H9 (cell line): ENCODE measurements around the gene SACM1L. TPM values are rescaled to one million over a fixed set of nuclear protein-coding genes. Genes with fewer than 3 reads are reported as not detected.

Experiments
- DNase-seq: peaks from one replicate; pipeline ENCODE4 v3.0.0-alpha.2; 2017
- H2AFZ ChIP-seq: one replicate; pipeline ENCODE4 v1.6.1; 2013; ENCODE audit warnings: mild to moderate bottlenecking, low read length, control low read depth, moderate library complexity
- H2AK5ac ChIP-seq: 2 replicates; pipeline ENCODE4 v1.6.1; 2013; ENCODE audit warnings: low read length, control low read depth, mixed read lengths; ENCODE audit not compliant: insufficient read length
- H2BK120ac ChIP-seq: one replicate; pipeline ENCODE4 v1.6.1; 2013; ENCODE audit warnings: low read depth, mild to moderate bottlenecking, low read length, control low read depth, inconsistent platforms; ENCODE audit not compliant: poor library complexity, severe bottlenecking
- H2BK12ac ChIP-seq: 2 replicates; pipeline ENCODE4 v1.6.1; 2013; ENCODE audit warnings: low read length, control low read depth, mixed read lengths, low read depth; ENCODE audit not compliant: insufficient read length
- H2BK15ac ChIP-seq: 2 replicates; pipeline ENCODE4 v1.6.1; 2013; ENCODE audit warnings: low read depth, low read length, control low read depth
- H2BK20ac ChIP-seq: one replicate; pipeline ENCODE4 v1.6.1; 2013; ENCODE audit warnings: low read depth, mild to moderate bottlenecking, low read length, control low read depth, inconsistent platforms; ENCODE audit not compliant: poor library complexity, severe bottlenecking
- H2BK5ac ChIP-seq: 2 replicates; pipeline ENCODE4 v1.6.1; 2013; ENCODE audit warnings: low read length, control low read depth, mixed read lengths; ENCODE audit not compliant: insufficient read length
- H3K14ac ChIP-seq: 2 replicates; pipeline ENCODE4 v1.6.1; 2013; ENCODE audit warnings: low read length, control low read depth; ENCODE audit not compliant: insufficient read depth
- H3K18ac ChIP-seq: 2 replicates; pipeline ENCODE4 v1.6.1; 2013; ENCODE audit warnings: low read depth, mild to moderate bottlenecking, mixed read lengths, low read length, control low read depth; ENCODE audit not compliant: insufficient read length
- H3K23ac ChIP-seq: 2 replicates; pipeline ENCODE4 v1.6.1; 2013; ENCODE audit warnings: low read length, control low read depth, mixed read lengths, low read depth; ENCODE audit not compliant: insufficient read length
- H3K23me2 ChIP-seq: 2 replicates; pipeline ENCODE4 v1.6.1; 2013; ENCODE audit warnings: low read depth, mild to moderate bottlenecking, mixed read lengths, low read length, control low read depth; ENCODE audit not compliant: insufficient read length, poor library complexity, severe bottlenecking
- H3K27ac ChIP-seq: 2 replicates; pipeline ENCODE4 v1.5.1; 2013; ENCODE audit warnings: low read length, control low read depth, mixed read lengths, low read depth; ENCODE audit not compliant: insufficient read length
- H3K27me3 ChIP-seq: 2 replicates; pipeline ENCODE4 v1.6.1; 2013; ENCODE audit warnings: low read length, control low read depth, inconsistent platforms; ENCODE audit not compliant: insufficient read depth
- H3K4ac ChIP-seq: 2 replicates; pipeline ENCODE4 v1.6.1; 2013; ENCODE audit warnings: low read depth, mild to moderate bottlenecking, control low read depth, inconsistent platforms, low read length, moderate library complexity
- H3K4me1 ChIP-seq: 2 replicates; pipeline ENCODE4 v1.6.1; 2013; ENCODE audit warnings: low read length, control low read depth, inconsistent platforms; ENCODE audit not compliant: insufficient read depth
- H3K4me2 ChIP-seq: 2 replicates; pipeline ENCODE4 v1.6.1; 2013; ENCODE audit warnings: low read length, control low read depth, mixed read lengths; ENCODE audit not compliant: insufficient read length, insufficient read depth
- H3K56ac ChIP-seq: 2 replicates; pipeline ENCODE4 v1.6.1; 2013; ENCODE audit warnings: low read depth, mild to moderate bottlenecking, mixed read lengths, low read length, control low read depth; ENCODE audit not compliant: insufficient read length
- H3K79me1 ChIP-seq: 2 replicates; pipeline ENCODE4 v1.6.1; 2013; ENCODE audit warnings: low read depth, mild to moderate bottlenecking, moderate library complexity, low read length, control low read depth, inconsistent platforms; ENCODE audit not compliant: insufficient read depth, poor library complexity, severe bottlenecking
- H3K79me2 ChIP-seq: 2 replicates; pipeline ENCODE4 v1.6.1; 2013; ENCODE audit warnings: low read length, control low read depth, inconsistent platforms; ENCODE audit not compliant: insufficient read depth
- H3K9ac ChIP-seq: 2 replicates; pipeline ENCODE4 v1.6.1; 2013; ENCODE audit warnings: low read length, control low read depth, mixed read lengths; ENCODE audit not compliant: insufficient read length; ENCODE audit errors: extremely low read depth
- H3K9me3 ChIP-seq: one replicate; pipeline ENCODE4 v1.6.1; 2013; ENCODE audit warnings: low read depth, low read length, inconsistent platforms; ENCODE audit not compliant: control insufficient read depth
- H3T11ph ChIP-seq: one replicate; pipeline ENCODE4 v1.6.1; 2013; ENCODE audit warnings: mild to moderate bottlenecking, low read length, control low read depth, inconsistent platforms
- H4K20me1 ChIP-seq: one replicate; pipeline ENCODE4 v1.6.1; 2013; ENCODE audit not compliant: control insufficient read depth, insufficient read length, insufficient read depth
- H4K5ac ChIP-seq: 2 replicates; pipeline ENCODE4 v1.6.1; 2013; ENCODE audit warnings: low read depth, mild to moderate bottlenecking, mixed read lengths, low read length, control low read depth; ENCODE audit not compliant: insufficient read length
- H4K8ac ChIP-seq: replicated peaks from 2 replicates; pipeline ENCODE4 v1.6.1; 2013; ENCODE audit warnings: low read length, control low read depth, mixed read lengths, low read depth; ENCODE audit not compliant: insufficient read length
- H4K91ac ChIP-seq: 2 replicates; pipeline ENCODE4 v1.6.1; 2013; ENCODE audit warnings: low read depth, mild to moderate bottlenecking, moderate library complexity, mixed read lengths, low read length, control low read depth; ENCODE audit not compliant: insufficient read length
- H3K27ac Mint-ChIP-seq, 3 experiments: 2 replicates in 2 of 3; 3 replicates in 1 of 3; pipeline ENCODE4 v1.8.0; 2020 to 2021; ENCODE audit warnings: mixed read lengths in 3 of 3, mild to moderate bottlenecking in 1 of 3, moderate library complexity in 1 of 3
- H3K27me3 Mint-ChIP-seq: 2 replicates; pipeline ENCODE4 v1.8.0; 2021; ENCODE audit warnings: low read depth, mild to moderate bottlenecking, moderate library complexity, mixed read lengths
- H3K36me3 Mint-ChIP-seq, 3 experiments: 2 replicates in 2 of 3; 3 replicates in 1 of 3; pipeline ENCODE4 v1.8.0; 2020 to 2021; ENCODE audit warnings: low read depth in 3 of 3, mixed read lengths in 3 of 3; ENCODE audit not compliant: insufficient read depth in 1 of 3
- H3K4me1 Mint-ChIP-seq, 2 experiments: 2 replicates each; pipeline ENCODE4 v1.8.0; 2020; ENCODE audit warnings: mixed read lengths in 2 of 2
- H3K4me3 Mint-ChIP-seq, 2 experiments: 2 replicates in 1 of 2; 3 replicates in 1 of 2; pipeline ENCODE4 v1.8.0; 2020 to 2021; ENCODE audit warnings: mild to moderate bottlenecking in 2 of 2, mixed read lengths in 2 of 2, moderate library complexity in 1 of 2
- H3K9me3 Mint-ChIP-seq, 2 experiments: 2 replicates in 1 of 2; 3 replicates in 1 of 2; pipeline ENCODE4 v1.8.0; 2020; ENCODE audit warnings: mild to moderate bottlenecking in 2 of 2, mixed read lengths in 2 of 2, moderate library complexity in 1 of 2
- WGBS: extraction: QIAGEN DNeasy Blood & Tissue Kit; methylation state at CpG from one replicate; pipeline ENCODE4 v1.1.7; 2013; ENCODE audit warnings: missing lambda C conversion rate, low lambda C conversion rate, mixed read lengths; ENCODE audit not compliant: insufficient read length; ENCODE audit errors: extremely low coverage; 5-methylcytosine and 5-hydroxymethylcytosine counted together
- total RNA-seq: library from RNA; stranded (reverse); gene quantifications from 2 replicates; pipeline ENCODE4 v1.2.1, GENCODE V29; 2021
- TF ChIP-seq, protein P1 (sequence below): fragments of 200-600 bp; sonication (generic); conservative IDR thresholded peaks from 3 replicates; pipeline ENCODE4 v1.8.0; 2021; ENCODE audit warnings: antibody characterized with exemption, mild to moderate bottlenecking

Gene SACM1L
- total RNA-seq, 1 experiment from 2014 or later: 52.8 TPM

DNA sequence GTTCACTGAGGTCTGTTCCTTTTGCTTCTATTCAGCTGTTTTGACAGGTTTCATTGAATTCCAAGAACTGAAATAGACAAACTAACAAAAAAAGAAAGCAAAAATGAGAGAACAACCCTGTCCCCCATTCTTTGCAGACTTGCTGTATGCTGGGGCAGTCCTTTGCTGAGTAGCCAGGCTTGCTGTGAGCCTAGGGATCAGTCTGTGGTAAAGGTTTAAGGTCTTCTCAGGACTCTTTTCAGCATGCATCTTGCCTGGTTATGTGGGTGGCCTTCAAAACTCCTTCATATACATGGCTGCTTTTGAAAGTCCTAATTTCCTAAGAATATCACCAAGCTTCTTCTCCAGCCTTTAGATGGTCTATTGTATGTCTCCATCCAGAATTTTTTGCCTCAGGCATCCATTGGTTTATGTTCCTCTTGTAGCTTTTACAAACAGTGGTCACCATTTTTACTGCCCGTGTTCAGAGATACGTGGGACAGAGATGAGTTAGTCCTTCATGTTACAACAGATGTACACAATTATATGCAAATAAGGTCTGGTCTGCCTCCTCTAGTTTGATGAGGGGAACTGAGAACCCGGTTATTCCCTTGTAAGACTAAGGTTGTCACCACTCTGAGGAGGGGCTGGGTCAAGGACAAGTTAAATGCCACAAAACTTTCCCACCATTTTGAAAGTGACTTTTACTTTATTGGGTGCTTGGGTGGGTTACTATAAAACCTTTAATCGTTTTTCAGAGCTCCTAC, 41.4 kb downstream of the SACM1L start:
- Histone ChIP-seq H4K5ac (no peak overlapping the region), H3K4me1 (no peaks in the 10 kb centered on the region), H3K79me1 (no peaks in the 10 kb centered on the region), H3K79me2 (no peaks in the 10 kb centered on the region), H3K4me2 (no peak overlapping the region), H2BK20ac (no peak overlapping the region), H3K18ac (no peak overlapping the region), H2BK15ac (no peak overlapping the region), H3T11ph (no peak overlapping the region), H3K9me3 (no peaks in the 10 kb centered on the region), H4K91ac (no peak overlapping the region), H3K23ac (no peak overlapping the region), H3K4ac (no peak overlapping the region), H2BK12ac (no peak overlapping the region), H3K14ac (no peak overlapping the region), H3K9ac (no peak overlapping the region), H2AFZ (no peak overlapping the region), H3K56ac (no peak overlapping the region), H2BK5ac (no peak overlapping the region), H3K27ac (no peak overlapping the region), H2BK120ac (no peak overlapping the region), H4K20me1 (no peaks in the 10 kb centered on the region), H2AK5ac (no peak overlapping the region), H3K27me3 (no peaks in the 10 kb centered on the region), H4K8ac (no peak overlapping the region), H3K23me2 (no peaks in the 10 kb centered on the region)
- H3K4me3 Mint-ChIP-seq: no peak overlapping the region
- no peaks in the 10 kb centered on the region for H3K9me3 Mint-ChIP-seq
- DNase-seq: no peak
- WGBS: no CpG with 5 or more reads among the region's 4 CpGs
- peaks cover 24 to 73% (median 68%) of the 10 kb centered on the region in 3 experiments; a peak in 6 of 7 replicates for H3K36me3 Mint-ChIP-seq
- H3K27ac Mint-ChIP-seq: peak overlapping the region in 2 of 3 experiments; percentile 42 to 50; a peak in 2 of 7 replicates
- no peaks in the 10 kb centered on the region for H3K4me1 Mint-ChIP-seq
- TF ChIP-seq, protein P1, sequence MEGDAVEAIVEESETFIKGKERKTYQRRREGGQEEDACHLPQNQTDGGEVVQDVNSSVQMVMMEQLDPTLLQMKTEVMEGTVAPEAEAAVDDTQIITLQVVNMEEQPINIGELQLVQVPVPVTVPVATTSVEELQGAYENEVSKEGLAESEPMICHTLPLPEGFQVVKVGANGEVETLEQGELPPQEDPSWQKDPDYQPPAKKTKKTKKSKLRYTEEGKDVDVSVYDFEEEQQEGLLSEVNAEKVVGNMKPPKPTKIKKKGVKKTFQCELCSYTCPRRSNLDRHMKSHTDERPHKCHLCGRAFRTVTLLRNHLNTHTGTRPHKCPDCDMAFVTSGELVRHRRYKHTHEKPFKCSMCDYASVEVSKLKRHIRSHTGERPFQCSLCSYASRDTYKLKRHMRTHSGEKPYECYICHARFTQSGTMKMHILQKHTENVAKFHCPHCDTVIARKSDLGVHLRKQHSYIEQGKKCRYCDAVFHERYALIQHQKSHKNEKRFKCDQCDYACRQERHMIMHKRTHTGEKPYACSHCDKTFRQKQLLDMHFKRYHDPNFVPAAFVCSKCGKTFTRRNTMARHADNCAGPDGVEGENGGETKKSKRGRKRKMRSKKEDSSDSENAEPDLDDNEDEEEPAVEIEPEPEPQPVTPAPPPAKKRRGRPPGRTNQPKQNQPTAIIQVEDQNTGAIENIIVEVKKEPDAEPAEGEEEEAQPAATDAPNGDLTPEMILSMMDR: no peak
- no peaks in the 10 kb centered on the region for H3K27me3 Mint-ChIP-seq
